Cardiac septum (tissue), 1 donor: ENCODE data around the gene PAPSS2. TPM values are rescaled to one million over a fixed set of nuclear protein-coding genes. Genes with fewer than 3 reads are reported as not detected.

Experiments
- DNase-seq: peaks from one replicate; pipeline ENCODE4 v3.0.0-alpha.2; 2020; ENCODE audit warnings: low spot score
- intact Hi-C: fragments of 100-400 bp; cut with DNase I; formaldehyde crosslinking; loops from one replicate; pipeline ENCODE4 v1.14.0; 2022
- total RNA-seq: library from RNA; stranded (reverse); fragmentation: NEBNext Ultra II Directional; extraction: Animal tissue kit (Norgen Biotek cat#: 25700); gene quantifications from one replicate; pipeline ENCODE4 v1.2.1, GENCODE V29; 2021
- donor health status: DM: no; HTN: no; CAD: no.

The PAPSS2 gene
- total RNA-seq, 1 donor from 2014 or later: 4.6 TPM

DNA sequence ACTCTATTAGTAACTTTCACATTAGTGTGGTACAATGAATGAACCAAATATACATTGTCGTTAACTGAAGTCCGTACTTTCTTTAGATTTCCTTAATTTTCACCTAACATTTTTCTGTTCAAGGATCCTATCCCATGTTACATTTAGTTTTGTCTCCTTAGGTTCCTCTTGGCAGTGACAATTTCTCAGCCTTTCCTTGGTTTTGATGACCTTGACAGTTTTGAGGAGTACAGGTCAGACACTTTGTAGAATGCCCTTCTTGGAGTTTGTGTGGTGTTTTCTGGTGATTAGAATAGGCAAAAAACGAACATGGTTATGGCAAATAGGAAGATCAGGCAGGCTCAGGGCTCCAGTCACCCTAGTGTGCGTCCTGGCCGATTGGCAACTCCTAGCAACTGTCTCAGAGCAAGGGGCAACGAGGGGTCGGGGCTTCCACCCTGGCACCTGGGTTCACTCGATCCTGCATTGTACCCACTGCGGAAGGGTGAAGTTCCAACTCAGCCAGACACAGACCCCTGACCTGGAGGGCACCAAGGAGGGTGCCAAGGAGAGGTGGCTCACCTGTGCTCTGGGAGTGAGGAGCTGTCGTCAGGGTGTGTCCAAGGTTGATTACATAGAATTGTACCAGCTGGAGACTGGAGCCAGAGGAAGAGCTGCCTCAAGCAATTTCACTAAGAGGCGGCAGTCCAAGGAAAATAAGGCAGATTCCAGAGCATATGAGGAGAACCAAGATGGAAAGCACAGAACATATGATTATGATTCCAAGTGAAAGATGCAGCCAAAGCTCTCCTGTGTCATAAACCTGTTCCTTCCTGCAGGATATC, 37.5 kb downstream of the PAPSS2 start:
- DNase-seq: no peak
- intact Hi-C loops: no loop called here

DNA sequence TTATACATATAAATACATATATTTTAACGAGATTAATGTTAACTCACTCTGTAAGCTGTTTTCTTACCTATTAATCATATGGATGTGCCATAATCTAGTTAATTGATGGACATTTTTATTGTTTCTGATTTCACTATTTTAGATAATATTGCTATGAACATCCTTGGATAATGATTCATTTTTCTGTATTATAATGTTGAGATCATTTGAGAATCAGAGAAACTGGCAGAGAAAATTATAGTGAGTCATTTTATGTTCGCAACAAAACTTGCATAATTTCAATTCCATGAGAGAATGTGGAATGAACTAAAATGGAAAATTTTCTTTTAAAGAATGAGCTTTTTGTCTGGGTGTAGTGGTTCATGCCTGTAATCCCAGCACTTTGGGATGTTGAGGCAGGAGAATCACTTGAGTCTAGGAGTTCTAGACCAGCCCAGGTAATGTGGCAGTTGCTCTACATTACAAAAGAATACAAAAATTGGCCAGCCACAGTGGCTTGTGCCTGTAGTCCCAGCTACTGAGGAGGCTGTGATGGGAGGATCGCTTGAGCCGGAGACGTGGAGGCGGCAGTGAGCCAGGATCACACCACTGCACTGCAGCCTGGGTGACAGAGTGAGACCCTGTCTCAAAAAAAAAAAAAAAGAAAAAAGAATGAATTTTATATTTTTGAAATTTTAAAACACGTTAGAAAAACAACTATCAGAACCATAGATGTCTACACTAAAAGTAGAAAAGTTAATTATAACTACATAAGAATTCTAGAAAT, 40.5 kb downstream of the PAPSS2 start:
- DNase-seq: no peak
- intact Hi-C loops: no loop called here

DNA sequence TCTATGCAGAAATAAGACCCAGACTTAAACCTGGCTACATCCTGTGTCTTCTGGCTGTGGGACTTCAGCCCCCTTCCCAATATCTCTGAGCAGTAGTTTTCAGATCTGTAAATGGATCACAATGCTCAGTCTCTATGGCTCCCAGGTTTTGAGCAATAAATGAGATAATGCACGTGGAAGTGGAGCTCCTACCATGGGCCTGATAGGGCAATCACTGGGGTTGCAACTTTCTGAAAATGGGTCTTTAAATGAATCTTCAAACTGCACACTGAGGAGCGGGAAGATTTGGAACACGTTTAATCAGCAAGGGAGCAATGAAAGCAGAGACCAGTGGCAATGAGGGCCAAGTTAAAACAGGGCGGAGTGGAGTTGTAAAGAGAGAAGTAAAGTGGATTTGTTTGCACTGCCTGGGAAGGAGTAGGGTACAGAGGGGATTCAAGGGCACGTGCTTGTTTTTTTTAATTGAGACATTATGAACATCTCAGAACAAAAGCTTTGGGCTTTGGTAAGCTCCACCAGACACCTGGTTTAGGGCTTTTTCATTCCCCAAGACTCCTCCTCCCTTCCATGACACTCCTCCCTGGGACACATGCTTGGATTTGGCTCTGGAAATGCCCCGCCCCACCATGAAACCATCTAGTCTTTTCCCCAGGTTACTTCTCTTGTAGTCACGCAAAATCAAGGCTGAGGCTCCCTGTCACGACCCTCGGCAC, 42.7 kb downstream of the PAPSS2 start:
- no peak for DNase-seq
- intact Hi-C loops: no loop called here

DNA sequence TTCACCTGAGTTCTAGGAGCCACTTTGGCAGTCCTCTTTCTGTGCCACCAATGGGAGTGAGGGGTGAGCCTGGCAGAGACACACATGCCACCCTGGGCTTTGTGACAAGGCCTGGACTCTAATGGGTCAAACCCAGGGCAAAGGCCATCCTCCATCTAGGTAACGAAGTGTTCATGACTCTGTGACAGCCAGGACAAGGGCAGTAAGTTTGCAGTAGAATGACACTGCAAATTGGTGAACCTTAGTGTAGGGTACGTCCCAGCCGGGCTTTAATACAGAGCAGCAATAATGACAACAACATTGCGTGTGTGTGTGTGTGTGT, 43.3 kb downstream of the PAPSS2 start:
- intact Hi-C loops: no loop called here
- no peak for DNase-seq

DNA sequence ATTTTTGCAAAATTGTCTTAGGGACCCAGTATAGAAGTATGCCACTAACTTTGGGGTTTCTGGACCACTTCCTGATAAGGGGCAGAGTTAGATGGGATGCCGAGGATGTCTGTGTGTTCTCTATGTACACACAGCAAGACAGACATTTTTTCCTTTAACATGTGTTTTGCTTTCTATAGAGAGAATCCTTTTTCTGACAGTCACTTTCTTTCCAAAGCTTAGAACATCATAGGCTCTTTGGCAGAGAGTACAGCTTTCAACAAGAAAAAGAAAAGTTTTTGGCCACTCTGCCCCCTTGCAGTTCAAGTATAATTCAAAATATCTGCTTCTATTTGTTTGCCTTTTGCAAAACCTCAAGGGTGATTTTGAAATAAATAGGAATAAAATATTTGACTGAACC, 44.1 kb downstream of the PAPSS2 start:
- no peak for DNase-seq
- intact Hi-C loops: no loop called here

DNA sequence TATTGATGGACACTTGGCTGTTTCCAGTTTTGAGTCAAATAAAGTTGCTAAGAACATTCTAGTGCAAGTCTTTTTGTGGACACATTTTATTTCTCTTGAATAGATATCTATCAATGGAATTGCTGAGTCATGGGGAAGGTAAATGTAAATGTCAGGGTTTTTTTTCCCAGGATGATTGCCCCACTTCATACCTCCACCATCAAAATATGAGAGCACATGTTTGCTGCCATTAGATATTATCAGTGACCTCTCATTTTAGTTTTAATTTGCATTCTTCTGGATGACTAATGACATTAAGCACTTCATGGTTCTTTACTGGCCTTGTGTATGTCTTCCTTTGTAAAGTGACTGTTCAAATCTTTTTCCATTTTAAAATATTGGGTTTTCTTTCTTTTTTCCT, 45.7 kb downstream of the PAPSS2 start:
- DNase-seq: no peak
- intact Hi-C loops: no loop called here

DNA sequence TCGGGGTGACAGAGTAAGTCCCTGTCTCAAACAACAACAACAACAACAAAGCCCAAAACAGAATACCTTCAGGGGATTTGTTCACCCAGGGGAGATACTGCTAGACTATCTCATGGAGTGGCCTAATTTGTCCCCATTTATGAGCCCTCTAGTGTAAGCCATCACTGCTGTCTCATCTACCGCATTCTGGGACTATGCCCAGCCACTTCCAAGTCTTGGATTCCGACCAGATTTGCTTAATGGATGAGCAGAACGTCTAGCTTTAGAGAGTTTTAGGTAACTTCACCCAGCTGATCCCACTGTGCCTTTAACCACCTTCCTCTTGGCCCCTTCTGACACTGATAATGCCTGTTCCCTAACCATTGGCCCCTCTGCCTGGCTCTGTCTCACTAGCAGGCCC, 47.1 kb downstream of the PAPSS2 start:
- no peak for DNase-seq
- intact Hi-C loops: no loop called here

DNA sequence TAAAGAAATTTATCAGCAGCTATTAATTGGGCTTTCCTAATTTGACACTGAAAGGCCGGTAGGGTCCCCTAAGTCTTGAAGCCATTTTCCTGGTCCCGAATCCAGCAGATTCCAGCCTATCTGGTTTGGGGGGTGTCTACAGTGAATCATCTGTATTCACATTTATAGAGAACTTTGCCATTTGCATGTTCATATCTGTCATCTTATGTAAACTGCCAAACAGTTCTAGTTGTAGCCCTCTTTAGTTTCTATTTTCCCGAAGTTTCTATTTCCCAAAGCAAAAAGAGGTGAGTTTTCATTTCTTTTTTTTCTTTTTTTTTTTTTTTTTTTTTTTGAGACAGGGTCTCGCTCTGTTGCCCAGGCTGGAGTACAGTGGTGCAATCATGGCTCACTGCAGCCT, 47.6 kb downstream of the PAPSS2 start:
- DNase-seq: no peak
- intact Hi-C loops: no loop called here

DNA sequence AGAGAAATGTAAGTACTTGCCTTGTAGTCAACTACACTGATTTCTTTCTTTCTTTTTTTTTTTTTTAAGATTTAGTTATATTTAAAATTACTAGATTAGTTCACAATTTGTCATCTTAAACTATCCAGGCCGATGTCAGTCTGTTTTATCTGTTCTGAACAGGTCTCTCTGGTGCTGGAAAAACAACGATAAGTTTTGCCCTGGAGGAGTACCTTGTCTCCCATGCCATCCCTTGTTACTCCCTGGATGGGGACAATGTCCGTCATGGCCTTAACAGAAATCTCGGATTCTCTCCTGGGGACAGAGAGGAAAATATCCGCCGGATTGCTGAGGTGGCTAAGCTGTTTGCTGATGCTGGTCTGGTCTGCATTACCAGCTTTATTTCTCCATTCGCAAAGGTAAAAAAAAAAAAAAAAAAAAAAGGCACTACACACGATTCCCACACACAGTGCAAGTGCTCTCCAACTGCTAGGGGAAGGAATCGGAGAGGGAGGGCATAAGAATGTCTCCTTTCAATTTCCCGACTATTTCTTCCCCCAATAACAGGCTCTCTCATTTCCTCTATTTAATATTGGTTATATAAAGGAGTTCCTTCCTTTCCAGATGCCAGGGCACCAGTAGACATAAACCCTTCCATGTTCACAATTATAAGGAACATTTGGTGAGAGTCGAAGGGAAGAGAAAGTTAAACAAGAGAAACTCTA, 53.4 kb downstream of the PAPSS2 start:
- intact Hi-C loops: no loop called here
- no peak for DNase-seq

DNA sequence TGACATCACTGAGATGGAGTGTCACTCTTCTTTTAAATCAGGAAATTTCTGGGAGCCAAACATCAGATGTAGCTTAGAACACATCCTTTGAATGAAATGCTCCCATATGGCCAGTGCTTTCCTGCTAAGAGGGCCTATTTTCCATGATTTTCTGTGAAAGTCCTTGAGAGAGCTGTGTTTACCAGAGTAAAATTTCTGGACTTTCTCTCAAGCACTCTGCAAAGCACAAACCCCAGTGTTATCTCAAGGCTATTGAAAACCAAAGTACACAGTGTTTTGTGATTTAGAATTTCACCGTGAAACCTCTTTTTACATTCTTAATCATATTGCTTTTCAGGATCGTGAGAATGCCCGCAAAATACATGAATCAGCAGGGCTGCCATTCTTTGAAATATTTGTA, 54.0 kb downstream of the PAPSS2 start:
- intact Hi-C loops: no loop called here
- no peak for DNase-seq

DNA sequence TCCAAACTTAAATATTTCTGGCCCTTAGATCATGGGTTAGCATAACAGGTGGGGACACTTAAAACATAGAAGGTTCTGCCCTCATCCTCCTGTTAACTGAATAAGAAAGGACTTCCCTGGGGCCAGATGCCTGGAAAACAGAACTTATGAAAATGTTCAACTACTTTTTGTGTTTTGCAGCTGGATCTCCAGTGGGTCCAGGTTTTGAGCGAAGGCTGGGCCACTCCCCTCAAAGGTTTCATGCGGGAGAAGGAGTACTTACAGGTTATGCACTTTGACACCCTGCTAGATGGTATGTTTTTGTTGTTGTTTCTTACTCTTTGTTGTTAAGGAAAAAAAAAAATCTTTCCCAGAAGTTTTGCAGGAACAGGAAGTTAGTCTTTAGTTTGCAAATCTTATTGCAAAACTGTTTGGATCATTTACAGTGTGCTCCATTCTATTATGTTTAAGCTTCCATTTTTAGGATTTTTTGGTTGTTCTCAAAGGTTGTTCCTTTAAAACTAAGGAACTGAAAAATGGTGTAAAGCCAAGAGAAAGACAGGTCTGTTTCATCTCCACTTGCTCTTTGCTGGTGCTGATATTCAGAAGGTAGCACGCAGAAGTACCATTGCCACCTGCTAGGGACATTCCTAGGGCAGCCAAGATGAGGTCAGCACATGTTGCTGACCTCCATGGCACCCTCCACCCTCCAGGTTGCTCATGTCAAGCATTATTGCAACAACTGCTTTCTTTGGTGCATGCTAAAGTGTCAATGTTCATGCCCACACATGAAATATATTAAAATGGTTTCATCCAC, 56.1 kb downstream of the PAPSS2 start:
- intact Hi-C loops: no loop called here
- DNase-seq: no peak

DNA sequence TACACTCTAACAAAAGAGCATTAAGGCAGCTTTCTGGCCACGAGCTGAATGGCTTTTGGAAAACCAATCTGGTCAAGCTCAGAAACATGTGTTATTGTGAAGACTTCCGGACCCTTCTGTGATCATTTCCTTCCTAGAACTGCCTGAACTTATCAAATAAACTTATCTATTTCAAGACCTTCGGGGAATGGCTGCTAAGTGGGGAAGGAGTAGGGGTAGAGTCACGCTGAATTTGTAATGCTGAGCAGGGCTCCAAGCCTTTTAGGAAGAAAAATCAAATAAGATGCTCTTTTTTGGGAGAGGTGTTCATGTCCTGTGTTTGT, 56.6 kb downstream of the PAPSS2 start:
- intact Hi-C loops: no loop called here
- DNase-seq: no peak

DNA sequence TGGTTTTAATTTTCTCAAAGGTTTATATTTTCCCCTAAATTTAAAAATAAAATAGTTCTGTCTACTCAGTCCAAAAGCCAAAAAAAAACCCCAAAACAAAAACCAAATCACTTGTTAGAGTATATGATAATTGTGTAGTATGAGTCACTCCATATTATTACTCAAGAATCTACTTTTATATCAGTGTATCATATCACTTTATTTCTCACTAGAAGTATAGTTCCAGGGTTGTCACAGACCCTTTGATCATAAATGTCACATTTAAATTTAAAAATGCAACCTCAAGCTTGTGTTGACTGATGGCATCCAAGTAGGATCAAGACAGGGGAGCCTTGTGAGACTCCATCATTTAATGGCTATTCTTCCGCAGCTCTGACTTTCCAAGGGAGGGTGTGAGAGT, 61.0 kb downstream of the PAPSS2 start:
- intact Hi-C loops: no loop called here
- DNase-seq: no peak

DNA sequence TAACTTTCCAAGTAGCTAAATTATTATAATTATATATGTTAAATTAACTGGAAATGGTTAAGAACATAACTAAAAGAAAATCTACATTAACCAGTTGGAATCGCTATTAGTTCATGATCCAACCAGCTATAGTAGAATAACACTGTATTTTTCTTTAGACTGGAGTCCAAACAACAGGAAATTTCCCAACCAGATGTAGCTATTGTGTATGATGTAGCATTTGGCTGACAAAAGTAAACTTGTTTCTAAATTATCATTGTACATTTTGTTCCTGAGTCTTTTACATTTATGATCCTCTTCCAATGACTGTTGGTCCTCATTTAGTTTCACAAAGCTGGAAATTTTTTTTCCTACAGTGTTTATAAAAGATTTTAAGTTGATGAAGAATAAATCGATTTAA, 62.1 kb downstream of the PAPSS2 start:
- no peak for DNase-seq
- intact Hi-C loops: no loop called here

DNA sequence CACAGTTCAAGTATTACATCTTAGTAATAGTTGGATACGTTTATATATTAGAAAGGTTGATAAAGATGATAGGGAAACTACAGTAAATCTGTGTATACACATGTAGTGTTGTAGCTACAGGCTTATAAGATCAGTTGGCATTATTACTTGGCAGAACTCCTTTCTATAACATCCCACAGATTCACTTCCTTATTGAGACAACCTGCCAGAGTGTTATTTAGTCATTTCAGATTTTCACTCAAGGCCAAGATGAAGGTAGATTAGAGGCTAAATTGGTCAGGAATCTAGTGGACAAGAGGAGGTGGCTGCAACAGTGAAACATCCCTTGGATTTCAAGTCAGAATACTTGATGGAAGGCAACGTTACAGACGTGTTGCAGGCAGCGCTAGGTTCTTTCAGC, 63.0 kb downstream of the PAPSS2 start:
- intact Hi-C loops: no loop called here

DNA sequence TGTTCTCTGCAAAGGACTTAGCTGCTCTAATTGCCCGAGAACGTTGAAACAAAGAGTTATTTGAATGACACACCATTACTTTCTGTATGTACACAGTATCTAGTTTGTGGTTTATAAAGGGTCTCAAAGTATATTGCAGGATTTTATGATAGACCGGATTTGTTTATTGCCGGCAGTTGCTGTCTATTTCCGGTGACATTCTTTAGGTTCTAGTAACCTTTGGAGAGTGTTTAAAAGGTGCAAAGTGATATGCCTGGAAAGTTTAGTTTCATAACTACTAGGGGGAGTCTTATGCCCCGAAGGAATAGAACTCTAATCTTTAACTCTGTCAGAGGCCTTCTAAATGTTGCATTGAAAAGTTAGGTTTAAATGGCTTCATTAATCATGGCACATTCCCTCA, 63.8 kb downstream of the PAPSS2 start:
- DNase-seq: no peak
- intact Hi-C loops: no loop called here

More for the DNA sequence above, 63.0 kb downstream of the PAPSS2 start:
- no peak for DNase-seq

DNA sequence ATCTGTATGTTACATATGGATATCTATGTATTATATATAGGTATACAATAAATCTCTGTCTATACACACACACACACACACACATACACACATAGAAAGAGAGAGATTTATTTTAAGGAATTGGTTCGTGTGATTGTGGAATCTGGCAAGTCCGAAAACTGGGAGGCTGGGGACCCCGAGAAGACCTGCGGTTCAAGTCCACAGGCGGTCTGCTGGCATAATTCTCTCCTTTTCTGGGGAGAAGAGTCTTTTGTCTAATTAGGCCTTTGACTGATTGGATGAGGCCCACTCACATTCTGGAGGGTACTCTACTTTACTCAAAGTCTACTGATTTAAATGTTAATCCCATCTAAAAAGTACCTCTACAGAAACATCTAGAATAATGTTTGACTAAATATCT, 65.1 kb downstream of the PAPSS2 start:
- intact Hi-C loops: no loop called here
- DNase-seq: no peak

DNA sequence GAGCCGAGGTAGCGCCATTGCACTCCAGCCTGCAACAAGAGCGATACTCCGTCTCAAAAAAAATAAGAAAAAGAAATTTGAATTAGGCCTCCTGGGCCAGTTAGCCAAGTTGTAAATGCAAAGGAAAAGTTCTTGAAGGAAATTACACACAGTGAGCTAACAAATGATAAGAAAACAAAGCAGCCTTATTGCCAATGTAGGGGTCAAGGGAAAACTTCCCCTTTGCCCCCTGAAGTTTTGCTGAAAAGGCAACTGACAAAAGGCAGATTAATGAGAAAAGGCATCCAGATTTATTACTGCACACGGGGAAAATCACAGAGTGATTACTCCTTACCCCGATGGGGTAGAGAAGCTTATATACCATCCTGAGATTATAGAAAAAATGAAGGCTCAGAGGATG, 70.3 kb downstream of the PAPSS2 start:
- intact Hi-C loops: no loop called here
- DNase-seq: no peak

DNA sequence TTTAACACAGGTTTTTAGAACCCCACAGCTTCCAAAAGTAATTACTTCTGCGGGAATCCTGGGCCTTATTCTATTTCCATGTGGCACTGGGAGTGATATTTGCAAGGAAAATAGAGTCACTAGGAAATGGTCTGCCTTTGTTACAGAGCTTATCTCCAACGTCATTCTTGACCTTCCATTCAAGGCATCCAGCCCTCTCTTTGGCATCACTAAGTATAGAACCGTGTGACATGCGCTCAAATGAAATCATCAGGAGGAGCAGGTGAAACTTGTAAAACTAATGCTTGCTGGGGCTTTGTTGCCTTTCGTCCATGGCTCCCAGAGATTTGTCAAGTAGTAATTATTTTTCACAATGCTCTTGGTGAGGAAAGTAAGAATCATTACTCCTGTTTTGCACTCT, 73.4 kb downstream of the PAPSS2 start:
- intact Hi-C loops: no loop called here
- no peak for DNase-seq
